ENCODE measurements around the gene PRKCA. TPM values are rescaled to one million over a fixed set of nuclear protein-coding genes. Genes with fewer than 3 reads are reported as not detected.

The PRKCA gene
- total and polyA plus RNA-seq, 9 of the 15 experiments (the other 6 are each of a cell fraction or from before 2014, with no cell fraction given): 3.2 to 33.0 (median 17.8) TPM

DNA sequence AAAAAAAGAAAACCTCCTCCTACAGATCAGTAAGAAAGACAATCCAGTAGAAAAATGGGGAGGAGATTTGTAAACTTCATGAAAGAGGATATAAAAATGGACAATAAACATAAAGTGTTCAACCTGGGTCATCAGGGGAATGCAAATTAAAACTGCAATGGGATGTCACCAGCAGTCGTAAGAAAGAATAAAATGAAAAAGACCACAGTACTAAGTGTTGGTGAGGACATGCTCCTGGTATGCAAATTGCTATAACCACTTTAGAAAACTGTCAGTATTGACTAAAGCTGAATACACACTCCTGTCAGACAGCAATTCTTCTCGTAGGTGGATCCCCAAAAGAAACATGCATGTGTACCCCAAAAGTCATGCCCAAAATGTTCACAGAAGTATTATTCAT lies 267.2 kb downstream of the PRKCA start:
- in situ Hi-C loops (cut with MboI): loop anchor here (5.0 to 10.0 kb wide), 2 partner anchors 285 to 312 kb away; no protein-coding TSS in a partner anchor
- no peak for ATAC-seq

DNA sequence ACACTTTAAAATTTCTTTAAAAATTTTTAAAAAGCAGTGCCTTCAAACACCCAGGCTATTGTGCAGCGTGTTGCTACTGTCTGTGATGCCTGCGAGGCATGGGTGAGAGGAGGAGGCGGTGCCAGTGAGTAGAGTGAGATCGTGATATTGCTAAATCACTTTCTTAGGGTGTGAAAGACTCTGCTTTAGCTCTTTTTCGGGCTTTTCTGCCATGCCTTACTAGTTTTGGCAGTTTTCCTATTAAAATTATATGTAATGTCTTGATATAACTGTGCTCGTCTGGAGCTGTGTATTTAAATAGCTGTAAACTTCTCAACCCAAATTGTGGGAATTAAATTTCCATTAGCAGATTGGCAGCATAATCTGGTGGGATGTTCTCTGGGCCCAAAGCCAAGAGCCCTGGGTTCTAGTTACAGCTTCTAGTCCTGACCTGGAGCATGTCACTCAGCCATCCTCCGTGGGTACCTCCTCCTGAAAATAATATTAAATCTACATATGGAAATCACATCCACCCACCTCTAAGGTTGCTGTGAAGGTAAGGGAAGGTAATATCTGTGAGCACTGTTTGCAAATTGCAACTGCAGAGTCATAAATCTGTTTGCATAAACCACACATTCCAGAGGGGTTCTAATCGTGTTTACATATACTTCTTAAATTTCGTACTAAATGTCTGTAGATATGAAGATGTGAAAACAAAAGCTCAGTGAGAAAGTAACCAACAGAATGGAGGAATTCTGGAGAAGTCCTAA lies 268.2 kb downstream of the PRKCA start:
- Histone ChIP-seq H3K4me2 (ENCODE audit: insufficient read depth, low read length) (no peak overlapping the region), H3K4me3 (no peak overlapping the region), H3K79me2 (ENCODE audit: control insufficient read depth, insufficient read depth, low read length) (no peaks in the 10 kb centered on the region), H3K27ac (ENCODE audit: extremely low read depth, low read depth, low read length) (no peak overlapping the region), H3K27me3 (ENCODE audit: control insufficient read depth in 2 of 2, insufficient read depth in 2 of 2, low read length in 2 of 2) (no peaks in the 10 kb centered on the region), H3K9ac (ENCODE audit: insufficient read depth in 1 of 2, low read depth in 2 of 2, low read length in 2 of 2) (no peak overlapping the region), H4K20me1 (replicated peaks; ENCODE audit: control insufficient read depth, insufficient read depth, low read length) (no peaks in the 10 kb centered on the region), H2AFZ (ENCODE audit: low read depth, low read length) (no peak overlapping the region), H3K4me1 (replicated peaks in 1 of 2; ENCODE audit: control insufficient read depth in 2 of 2, insufficient read depth in 2 of 2, low read length in 2 of 2) (peaks cover 0 to 3% of the 10 kb centered on the region in 2 experiments; a peak in 2 of 5 replicates), H3K9me1 (ENCODE audit: control insufficient read depth, insufficient read depth, low read length) (no peaks in the 10 kb centered on the region), H3K9me3 (replicated peaks; ENCODE audit: control insufficient read depth, insufficient read depth, low read depth, low read length) (no peaks in the 10 kb centered on the region; the same call in 1 of the 2 replicates), H3K36me3 (ENCODE audit: control insufficient read depth, insufficient read depth, low read length) (0 out of 3 replicates have a peak, but pooled peaks cover 2% of the 10 kb centered on the region)
- in situ Hi-C loops (cut with MboI): no loop called here
- no TSS peak for BruUV-seq (replicated peaks)
- ChIA-PET POLR2A (interaction anchor here (1.1 kb wide), 1 partner anchor 9 kb away, joined by 3 read pairs; no protein-coding TSS in a partner anchor), CTCF (ENCODE audit: low intra/inter-chr PET ratio) (interaction anchor here (1.3 kb wide), 1 partner anchor 316 kb away, joined by 6 read pairs; no protein-coding TSS in a partner anchor)
- ATAC-seq: no peak
- TF ChIP-seq ZNF165 (CRISPR knock-in tag; IDR thresholded peaks at IDR 0.05; ENCODE audit: borderline replicate concordance) (no peak), HDAC3 (IDR thresholded peaks at IDR 0.05; ENCODE audit: borderline replicate concordance, partially characterized antibody) (no peak), TCF7L2 (IDR thresholded peaks at IDR 0.05; ENCODE audit: low read depth, low read length) (no peak)
- WGBS (ENCODE audit: insufficient coverage, low coverage, missing lambda C conversion rate): 74% methylated on average over 9 of the region's 9 CpGs
- DNase-seq (ENCODE audit: extremely low read depth in 1 of 4, low spot score in 3 of 4): no peak
- intact Hi-C loops (cut with micrococcal nuclease): no loop called here
- no peak for FAIRE-seq

More for the DNA sequence above, 267.2 kb downstream of the PRKCA start:
- BruUV-seq (replicated peaks): no TSS peak
- Histone ChIP-seq H3K4me1 (replicated peaks in 1 of 2; ENCODE audit: control insufficient read depth in 2 of 2, insufficient read depth in 2 of 2, low read length in 2 of 2) (peaks cover 0 to 3% of the 10 kb centered on the region in 2 experiments; a peak in 2 of 5 replicates), H3K79me2 (ENCODE audit: control insufficient read depth, insufficient read depth, low read length) (no peaks in the 10 kb centered on the region), H3K4me2 (ENCODE audit: insufficient read depth, low read length) (no peak overlapping the region), H3K9me3 (replicated peaks; ENCODE audit: control insufficient read depth, insufficient read depth, low read depth, low read length) (no peaks in the 10 kb centered on the region; the same call in 1 of the 2 replicates), H4K20me1 (replicated peaks; ENCODE audit: control insufficient read depth, insufficient read depth, low read length) (no peaks in the 10 kb centered on the region), H2AFZ (ENCODE audit: low read depth, low read length) (no peak overlapping the region), H3K9me1 (ENCODE audit: control insufficient read depth, insufficient read depth, low read length) (no peaks in the 10 kb centered on the region), H3K27ac (ENCODE audit: extremely low read depth, low read depth, low read length) (no peak overlapping the region), H3K4me3 (no peak overlapping the region), H3K36me3 (ENCODE audit: control insufficient read depth, insufficient read depth, low read length) (0 out of 3 replicates have a peak, but pooled peaks cover 2% of the 10 kb centered on the region), H3K9ac (ENCODE audit: insufficient read depth in 1 of 2, low read depth in 2 of 2, low read length in 2 of 2) (no peak overlapping the region), H3K27me3 (ENCODE audit: control insufficient read depth in 2 of 2, insufficient read depth in 2 of 2, low read length in 2 of 2) (no peaks in the 10 kb centered on the region)
- ChIA-PET POLR2A (interaction anchor here (1.1 kb wide), 1 partner anchor 10 kb away, joined by 3 read pairs; no protein-coding TSS in a partner anchor), CTCF (ENCODE audit: low intra/inter-chr PET ratio) (interaction anchor here (1.3 kb wide), 1 partner anchor 315 kb away, joined by 6 read pairs; no protein-coding TSS in a partner anchor)
- FAIRE-seq (no peak), DNase-seq (ENCODE audit: extremely low read depth in 1 of 4, low spot score in 3 of 4) (no peak)
- 85% methylated on average over 2 of the region's 2 CpGs for WGBS (ENCODE audit: insufficient coverage, low coverage, missing lambda C conversion rate)
- intact Hi-C loops (cut with micrococcal nuclease): loop anchor here (5.0 to 10.0 kb wide), 2 partner anchors 105 to 267 kb away; partner anchors contain the start of gene PRKCA
- TF ChIP-seq RBM25 (IDR thresholded peaks at IDR 0.05; ENCODE audit: low read depth, low read length, severe bottlenecking): peak; percentile 48
- no peak for TF ChIP-seq YY1 (IDR thresholded peaks at IDR 0.05; ENCODE audit: borderline replicate concordance in 1 of 3, control insufficient read depth in 1 of 3, extremely low read depth in 1 of 3, insufficient read depth in 3 of 3, insufficient read length in 1 of 3, insufficient replicate concordance in 2 of 3, low read depth in 1 of 3, low read length in 2 of 3)
- peak; percentile 55; the same call in 1 of the 2 replicates for TF ChIP-seq ZNF184 (CRISPR knock-in tag; IDR thresholded peaks at IDR 0.05)

Data from K562 (cell line).